SJSA1 (cell line): Measurements from ENCODE around the gene HAUS6. TPM values are rescaled to one million over a fixed set of nuclear protein-coding genes. Genes with fewer than 3 reads are reported as not detected.
"Not testable (repeated sequence)": the region's sequence is repeated elsewhere in the genome, so short reads cannot be mapped to it uniquely, and the experiment has no call there.

Experiments used
- DNase-seq, 2 experiments: peaks; one replicate each; pipeline ENCODE4 v3.0.0-alpha.2; 2015 to 2020; ENCODE audit warnings: low spot score in 2 of 2, low read depth in 1 of 2
- H3K27ac ChIP-seq: fragments of 250-450 bp; sonication (Bioruptor Pico); 2 replicates; pipeline ENCODE4 v1.5.1; 2020; ENCODE audit warnings: mild to moderate bottlenecking, moderate library complexity
- H3K27me3 ChIP-seq: fragments of 250-450 bp; sonication (Bioruptor Pico); replicated peaks from 2 replicates; pipeline ENCODE4 v1.5.1; 2020; ENCODE audit warnings: mild to moderate bottlenecking, moderate library complexity
- H3K36me3 ChIP-seq: fragments of 250-450 bp; sonication (Bioruptor Pico); 2 replicates; pipeline ENCODE4 v1.5.1; 2020; ENCODE audit warnings: mild to moderate bottlenecking
- H3K4me1 ChIP-seq: fragments of 250-450 bp; sonication (Bioruptor Pico); replicated peaks from 2 replicates; pipeline ENCODE4 v1.6.1; 2021; ENCODE audit warnings: mild to moderate bottlenecking
- H3K4me3 ChIP-seq: fragments of 250-450 bp; sonication (Bioruptor Pico); 2 replicates; pipeline ENCODE4 v1.5.1; 2020; ENCODE audit warnings: mild to moderate bottlenecking
- H3K9me3 ChIP-seq: fragments of 250-450 bp; sonication (Bioruptor Pico); replicated peaks from 2 replicates; pipeline ENCODE4 v1.5.1; 2020; ENCODE audit warnings: mild to moderate bottlenecking
- total RNA-seq: library from RNA; depleted of rRNA; stranded (reverse); fragments of >200 nt; shearing (Covaris generic); gene quantifications from 2 replicates; pipeline ENCODE4 v1.2.3, GENCODE V29; 2014; rRNA removed

The HAUS6 gene
- total RNA-seq = 13.5 and 14.0 TPM in 2 replicates

DNA sequence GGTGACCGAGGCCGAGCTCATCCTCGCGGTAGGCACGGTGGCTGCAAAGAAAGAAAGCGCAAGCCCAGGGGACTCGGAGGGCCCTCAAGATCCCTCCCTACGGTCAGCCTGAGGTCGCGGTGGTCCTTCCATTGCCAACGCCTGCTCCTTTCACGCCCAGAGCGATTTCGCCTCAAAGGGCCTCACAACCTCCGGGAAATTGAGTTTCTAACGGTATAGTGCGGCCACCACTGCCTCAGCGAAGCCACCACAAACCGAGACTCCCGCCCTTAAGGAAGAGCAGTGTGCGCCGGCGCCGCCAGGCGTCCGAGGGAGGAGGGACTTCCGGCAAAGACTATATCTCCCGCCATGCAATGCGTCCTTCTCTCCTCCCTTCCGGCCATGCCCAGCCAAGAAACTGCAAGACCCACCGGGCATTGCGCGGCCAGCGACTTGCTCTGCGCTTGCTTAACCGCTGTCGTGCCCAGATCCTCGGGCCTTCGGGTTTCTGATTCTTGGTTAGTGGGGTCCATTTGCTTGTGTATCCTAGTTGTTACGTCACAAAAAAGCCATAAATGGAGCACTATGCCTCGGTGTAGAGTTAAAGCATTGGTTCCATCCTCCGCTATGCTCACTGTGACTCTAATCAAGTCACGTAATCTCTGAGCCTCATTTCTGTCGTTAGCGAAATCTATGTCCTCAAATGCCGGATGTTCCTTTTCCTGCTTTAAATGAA, at the start of gene HAUS6:
Gene HAUS6 (minus strand): TSS at position 274 of the 715 bp plus-strand sequence. CDS start 253 bp downstream, at position 21.
- no peaks in the 10 kb centered on the region for H3K9me3 ChIP-seq
- DNase-seq = peak; percentile 83 to 88
- peaks cover 3% of the 10 kb centered on the region; the same call in 1 of the 2 replicates for H3K4me1 ChIP-seq

DNA sequence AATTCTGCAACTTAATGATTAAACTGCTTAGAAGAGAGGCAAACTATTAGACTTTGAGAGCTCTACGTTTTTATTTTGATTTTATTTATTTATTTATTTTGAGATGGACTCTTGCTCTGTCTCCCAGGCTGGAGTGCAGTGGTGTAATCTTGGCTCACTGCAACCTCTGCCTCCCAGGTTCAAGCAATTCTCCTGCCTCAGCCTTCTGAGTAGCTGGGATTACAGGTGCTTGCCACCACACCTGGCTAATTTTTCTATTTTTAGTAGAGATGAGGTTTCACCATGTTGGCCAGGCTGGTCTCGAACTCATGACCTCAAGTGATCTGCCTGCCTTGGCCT, 49.4 kb upstream of the HAUS6 start:
- not testable (repeated sequence) for H3K9me3 ChIP-seq

More for the DNA sequence above, at the start of gene HAUS6:
- H3K36me3 ChIP-seq = no peaks in the 10 kb centered on the region
- H3K4me3 ChIP-seq = peak within 1 kb of the TSS; percentile 53
- peak within 1 kb of the TSS; percentile 78 for H3K27ac ChIP-seq
- H3K27me3 ChIP-seq = no peaks in the 10 kb centered on the region

GRCh38 chr9:19151425-19152159, 48.9 kb upstream of the HAUS6 start:
- DNase-seq = no peak
- no peak overlapping the region for H3K27ac ChIP-seq
- H3K27me3 ChIP-seq = no peaks in the 10 kb centered on the region
- H3K4me1 ChIP-seq = no peaks in the 10 kb centered on the region
- no peak overlapping the region for H3K4me3 ChIP-seq
- H3K36me3 ChIP-seq = no peaks in the 10 kb centered on the region
- H3K9me3 ChIP-seq = no peaks in the 10 kb centered on the region

More for the DNA sequence above, 49.4 kb upstream of the HAUS6 start:
- not testable (repeated sequence) for H3K4me1 ChIP-seq, H3K27me3 ChIP-seq, DNase-seq, H3K27ac ChIP-seq, H3K4me3 ChIP-seq, H3K36me3 ChIP-seq

- no peaks in the 10 kb centered on the region for H3K9me3 ChIP-seq
- no peak for DNase-seq
- H3K27me3 ChIP-seq = no peaks in the 10 kb centered on the region
- H3K27ac ChIP-seq = no peak overlapping the region
- no peaks in the 10 kb centered on the region for H3K36me3 ChIP-seq
- no peak overlapping the region for H3K4me3 ChIP-seq
- H3K4me1 ChIP-seq = no peaks in the 10 kb centered on the region
These were observed 46.5 kb upstream of the HAUS6 start for GRCh38 chr9:19149230-19149629.

GRCh38 chr9:19148187-19148586, 45.5 kb upstream of the HAUS6 start:
- Histone ChIP-seq H3K4me3 (no peak overlapping the region), H3K4me1 (no peaks in the 10 kb centered on the region), H3K27ac (no peak overlapping the region), H3K27me3 (no peaks in the 10 kb centered on the region), H3K9me3 (no peaks in the 10 kb centered on the region), H3K36me3 (no peaks in the 10 kb centered on the region)
- DNase-seq = no peak

DNA sequence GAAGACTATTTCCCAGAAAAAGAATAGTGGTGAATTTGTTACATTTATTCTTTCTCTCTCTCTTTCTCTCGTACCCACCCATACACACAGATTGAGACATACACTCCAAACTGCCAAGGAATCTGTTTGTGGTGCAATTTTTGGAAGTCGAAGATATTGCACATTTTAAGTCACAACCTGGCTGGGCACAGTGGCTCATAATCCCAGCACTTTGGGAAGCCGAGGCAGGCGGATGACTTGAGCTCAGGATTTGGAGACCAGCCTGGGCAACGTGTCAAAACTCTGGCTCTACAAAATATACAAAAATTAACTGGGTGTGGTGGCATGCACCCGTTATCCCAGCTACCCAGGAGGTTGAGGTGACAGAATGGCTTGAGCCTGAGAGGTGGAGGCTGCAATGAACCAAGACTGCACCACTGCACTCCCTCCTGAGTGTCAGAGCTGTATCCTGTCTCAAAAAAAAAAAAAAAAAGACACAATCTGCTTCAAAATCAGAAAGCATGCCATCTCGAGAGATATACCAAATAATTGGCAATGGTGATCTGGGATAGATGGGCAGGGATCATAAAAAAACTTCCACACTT, 43.8 kb upstream of the HAUS6 start:
- DNase-seq = no peak
- no peaks in the 10 kb centered on the region for H3K9me3 ChIP-seq
- H3K27ac ChIP-seq = no peak overlapping the region
- no peak overlapping the region for H3K4me3 ChIP-seq
- no peaks in the 10 kb centered on the region for H3K4me1 ChIP-seq
- no peaks in the 10 kb centered on the region for H3K36me3 ChIP-seq
- no peaks in the 10 kb centered on the region for H3K27me3 ChIP-seq

DNA sequence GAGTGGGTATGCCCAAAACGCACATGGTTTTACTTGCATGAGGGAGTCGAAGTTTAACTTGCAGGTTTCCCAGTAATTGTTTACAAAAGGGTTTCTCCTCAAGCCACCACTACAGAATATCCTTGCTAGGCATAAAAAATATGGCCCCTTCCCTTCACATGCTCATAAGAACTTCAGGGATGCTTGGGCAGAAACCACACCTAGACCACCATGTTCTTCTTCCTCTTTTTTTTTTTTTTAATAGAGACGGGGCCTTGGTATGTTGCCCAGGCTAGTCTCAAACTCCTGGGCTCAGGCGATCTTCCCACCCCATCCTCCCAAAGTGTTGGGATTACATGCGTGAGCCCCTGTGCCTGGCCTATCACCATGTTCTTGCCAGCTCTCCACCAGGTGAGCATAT, 43.2 kb upstream of the HAUS6 start:
- no peak overlapping the region for H3K27ac ChIP-seq
- H3K4me1 ChIP-seq = no peaks in the 10 kb centered on the region
- H3K4me3 ChIP-seq = no peak overlapping the region
- H3K27me3 ChIP-seq = no peaks in the 10 kb centered on the region
- no peaks in the 10 kb centered on the region for H3K36me3 ChIP-seq
- no peaks in the 10 kb centered on the region for H3K9me3 ChIP-seq
- DNase-seq = no peak

DNA sequence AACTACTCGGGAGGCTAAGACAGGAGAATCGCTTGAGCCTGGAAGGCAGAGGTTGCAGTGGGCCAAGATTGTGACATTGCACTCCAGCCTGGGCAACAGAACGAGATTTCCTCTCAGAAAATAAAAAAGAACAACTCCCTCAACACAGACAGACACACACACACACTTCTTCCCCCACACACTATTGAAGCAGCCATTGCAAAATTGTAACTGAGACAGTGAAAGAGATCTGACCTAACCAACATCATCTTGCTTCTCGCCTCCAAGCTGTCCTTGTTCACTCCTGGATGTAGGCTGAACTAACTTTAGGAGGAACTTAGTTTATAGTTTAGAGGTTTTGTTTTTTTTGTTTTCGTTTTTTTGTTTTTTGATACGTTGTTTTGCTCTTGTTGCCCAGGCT, 37.6 kb upstream of the HAUS6 start:
- Histone ChIP-seq H3K27me3 (no peaks in the 10 kb centered on the region), H3K27ac (no peak overlapping the region), H3K36me3 (no peaks in the 10 kb centered on the region), H3K9me3 (no peaks in the 10 kb centered on the region), H3K4me3 (no peak overlapping the region), H3K4me1 (peaks cover 4% of the 10 kb centered on the region; the same call in 1 of the 2 replicates)
- DNase-seq = no peak

DNA sequence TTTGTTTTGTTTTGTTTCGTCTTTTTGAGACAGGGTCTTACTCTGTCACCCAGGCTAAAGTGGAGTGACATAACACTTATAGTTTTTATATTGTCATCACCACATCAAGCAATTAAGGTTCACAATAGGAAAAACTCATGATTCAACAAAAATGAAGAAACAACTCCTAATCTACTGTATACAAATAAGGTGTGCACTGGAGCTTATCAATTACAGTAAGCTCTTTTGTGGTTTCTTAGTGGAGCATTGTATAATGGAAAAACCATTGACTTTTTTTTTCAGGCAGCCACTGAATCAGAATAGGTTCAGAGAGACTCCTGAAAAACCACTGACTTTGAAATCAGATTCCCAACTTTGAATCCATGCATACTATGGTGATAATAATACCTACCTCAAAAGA, 35.4 kb upstream of the HAUS6 start:
- Histone ChIP-seq H3K9me3 (no peaks in the 10 kb centered on the region), H3K4me1 (peaks cover 4% of the 10 kb centered on the region; the same call in 1 of the 2 replicates), H3K4me3 (no peak overlapping the region), H3K27me3 (no peaks in the 10 kb centered on the region), H3K27ac (no peak overlapping the region), H3K36me3 (no peaks in the 10 kb centered on the region)
- DNase-seq = no peak

DNA sequence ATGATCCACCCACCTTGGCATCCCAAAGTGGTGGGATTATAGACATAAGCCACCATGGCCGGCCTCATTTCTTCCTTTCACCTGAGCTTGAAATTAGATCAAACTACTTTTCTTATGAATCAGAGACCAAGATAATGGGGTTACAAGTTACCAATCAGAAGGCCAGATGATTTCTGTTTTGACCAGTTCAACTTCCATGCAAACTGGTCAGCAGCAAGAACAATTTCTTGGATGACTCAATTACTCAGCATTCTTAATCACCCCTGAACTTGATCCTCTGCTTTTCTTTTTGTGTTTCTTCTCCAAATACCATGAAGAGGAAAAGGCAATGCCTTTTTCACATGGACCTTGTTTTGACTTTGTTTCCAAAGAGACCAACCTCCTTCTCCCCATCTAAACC, 34.6 kb upstream of the HAUS6 start:
- Histone ChIP-seq H3K4me3 (no peak overlapping the region), H3K27me3 (no peaks in the 10 kb centered on the region), H3K9me3 (no peaks in the 10 kb centered on the region), H3K27ac (no peak overlapping the region), H3K4me1 (peaks cover 4% of the 10 kb centered on the region; the same call in 1 of the 2 replicates), H3K36me3 (no peaks in the 10 kb centered on the region)
- no peak for DNase-seq

GRCh38 chr9:19136129-19136528, 33.4 kb upstream of the HAUS6 start:
- Histone ChIP-seq H3K36me3 (no peaks in the 10 kb centered on the region), H3K4me3 (no peak overlapping the region), H3K4me1 (peaks cover 4% of the 10 kb centered on the region; the same call in 1 of the 2 replicates), H3K27ac (no peak overlapping the region), H3K9me3 (no peaks in the 10 kb centered on the region), H3K27me3 (no peaks in the 10 kb centered on the region)
- DNase-seq = no peak

DNA sequence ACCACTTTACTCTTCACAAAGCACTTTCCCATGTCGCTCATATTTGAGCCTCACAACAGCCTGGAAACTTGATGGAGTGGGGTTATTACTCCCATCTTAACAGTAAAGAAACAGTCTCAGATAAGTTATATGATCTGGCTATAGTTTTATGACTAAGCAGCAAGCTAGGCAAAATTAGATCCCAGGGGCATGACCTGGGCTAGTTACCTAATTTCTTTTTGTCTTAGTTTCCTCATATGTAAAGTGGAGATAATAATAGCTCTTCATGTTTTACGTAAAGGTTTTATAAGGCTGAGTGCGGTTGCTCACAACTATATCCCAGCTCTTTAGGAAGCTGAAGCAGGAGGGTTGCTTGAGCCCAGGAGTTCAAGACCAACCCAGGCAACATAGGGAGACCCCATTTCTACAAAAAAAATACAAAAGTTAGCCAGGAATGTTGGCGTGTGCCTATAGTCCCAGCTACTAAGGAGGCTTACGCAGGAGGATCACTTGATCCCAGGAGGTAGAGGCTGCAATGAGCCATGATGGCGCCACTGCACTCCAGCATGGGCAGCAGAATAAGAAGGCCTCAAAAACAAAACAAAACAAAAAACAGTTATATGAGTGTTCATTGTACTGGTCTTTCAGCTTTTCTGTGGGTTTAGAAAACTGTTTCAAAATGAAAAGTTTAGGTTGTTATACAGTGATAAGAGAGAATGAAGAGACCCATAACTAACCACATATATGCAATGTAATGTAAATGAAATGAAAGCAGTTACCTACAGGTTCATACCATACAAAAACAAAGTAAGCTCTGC, 31.0 kb upstream of the HAUS6 start:
- no peaks in the 10 kb centered on the region for H3K36me3 ChIP-seq
- no peaks in the 10 kb centered on the region for H3K27me3 ChIP-seq
- no peak for DNase-seq
- no peak overlapping the region for H3K4me3 ChIP-seq
- H3K4me1 ChIP-seq = peaks cover 19% of the 10 kb centered on the region
- no peaks in the 10 kb centered on the region for H3K9me3 ChIP-seq
- H3K27ac ChIP-seq = no peak overlapping the region

DNA sequence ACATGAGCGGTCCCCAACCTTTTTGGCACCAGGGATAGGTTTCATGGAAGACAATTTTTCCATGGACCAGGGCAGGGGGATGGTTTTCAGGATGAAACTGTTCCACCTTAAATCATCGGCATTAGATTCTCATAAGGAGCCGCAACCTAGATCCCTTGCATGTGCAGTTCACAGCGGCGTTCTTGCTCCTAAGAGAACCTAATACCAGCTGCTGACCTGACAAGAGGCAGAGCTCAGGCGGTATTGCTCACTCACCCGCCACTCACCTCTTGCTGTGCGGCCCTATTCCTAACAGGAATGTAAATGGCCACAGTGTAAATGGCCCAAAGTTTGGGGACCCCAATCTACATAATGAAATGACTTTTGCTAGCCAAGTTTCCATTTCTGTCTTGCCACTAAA, 27.7 kb upstream of the HAUS6 start:
- no peak overlapping the region for H3K4me3 ChIP-seq

More for the DNA sequence above, 27.7 kb upstream of the HAUS6 start:
- no peak for DNase-seq
- Histone ChIP-seq H3K27me3 (no peaks in the 10 kb centered on the region), H3K4me1 (peaks cover 21% of the 10 kb centered on the region), H3K36me3 (peaks cover 3% of the 10 kb centered on the region; the same call in 1 of the 2 replicates), H3K27ac (no peak overlapping the region), H3K9me3 (no peaks in the 10 kb centered on the region)
